ENCODE data around the gene ABCC1. TPM values are rescaled to one million over a fixed set of nuclear protein-coding genes. Genes with fewer than 3 reads are reported as not detected.

ABCC1 gene
- polyA plus RNA-seq, 1 donor (not counting 4 experiments of a cell fraction or from before 2014, with no cell fraction given): 19.4 TPM

- Histone ChIP-seq H3K9me1 (ENCODE audit: control insufficient read depth, extremely low read depth, insufficient read depth, low read length) (no peaks in the 10 kb centered on the region), H2AFZ (ENCODE audit: control insufficient read depth, low read length) (no peak overlapping the region), H3K36me3 (ENCODE audit: control insufficient read depth in 2 of 2, extremely low read depth in 1 of 2, insufficient read depth in 2 of 2, low read length in 2 of 2) (peaks cover 15 to 22% of the 10 kb centered on the region in 2 experiments), H3K9ac (ENCODE audit: control insufficient read depth, extremely low read depth, insufficient read depth, low read length) (no peak overlapping the region), H3K27ac (ENCODE audit: control insufficient read depth, insufficient read depth, low read length) (no peak overlapping the region), H3K4me1 (ENCODE audit: control insufficient read depth, extremely low read depth, insufficient read depth, low read length) (no peaks in the 10 kb centered on the region), H3K27me3 (ENCODE audit: control insufficient read depth, extremely low read depth, insufficient read depth, low read length) (no peaks in the 10 kb centered on the region), H3K4me2 (ENCODE audit: control insufficient read depth, extremely low read depth, insufficient read depth, low read depth, low read length) (no peak overlapping the region), H3K9me3 (ENCODE audit: control insufficient read depth, low read depth, low read length) (no peaks in the 10 kb centered on the region), H3K79me2 (ENCODE audit: control insufficient read depth, insufficient read depth, low read length) (no peaks in the 10 kb centered on the region), H3K4me3 (ENCODE audit: control insufficient read depth in 2 of 3, extremely low read depth in 1 of 3, insufficient read depth in 2 of 3, low read depth in 1 of 3, low read length in 3 of 3) (no peak overlapping the region), H4K20me1 (ENCODE audit: control insufficient read depth, extremely low read depth, insufficient read depth, low read length) (peaks cover 5% of the 10 kb centered on the region)
- dilution Hi-C loops (cut with MboI; ENCODE audit: extremely low pct_ligation_motif_present, low sequenced_read_pairs): no loop called here
- DNase-seq (ENCODE audit: low read depth, low spot score): no peak
- no peak for FAIRE-seq
- TF ChIP-seq CTCF (optimal IDR thresholded peaks at IDR 0.05 in 1 of 3, IDR thresholded peaks at IDR 0.05 in 1 of 3, conservative IDR thresholded peaks at IDR 0.05 in 1 of 3; ENCODE audit: extremely low read depth in 1 of 3, insufficient read depth in 2 of 3, low read length in 3 of 3): no peak
- TF ChIP-seq EZH2 (IDR thresholded peaks at IDR 0.05; ENCODE audit: low read length): no peak
Observed at GRCh38 chr16:16062023-16062937, 112.9 kb downstream of the ABCC1 start.

- dilution Hi-C loops (cut with MboI; ENCODE audit: extremely low pct_ligation_motif_present, low sequenced_read_pairs): no loop called here
- no peaks in the 10 kb centered on the region for H3K27me3 ChIP-seq (ENCODE audit: control insufficient read depth, extremely low read depth, insufficient read depth, low read length)
- H3K9me3 ChIP-seq (ENCODE audit: control insufficient read depth, low read depth, low read length): no peaks in the 10 kb centered on the region
- H2AFZ ChIP-seq (ENCODE audit: control insufficient read depth, low read length): no peak overlapping the region
- TF ChIP-seq CTCF (optimal IDR thresholded peaks at IDR 0.05 in 1 of 3, IDR thresholded peaks at IDR 0.05 in 1 of 3, conservative IDR thresholded peaks at IDR 0.05 in 1 of 3; ENCODE audit: extremely low read depth in 1 of 3, insufficient read depth in 2 of 3, low read length in 3 of 3) (no peak), EZH2 (IDR thresholded peaks at IDR 0.05; ENCODE audit: low read length) (no peak)
- H3K36me3 ChIP-seq (ENCODE audit: control insufficient read depth in 2 of 2, extremely low read depth in 1 of 2, insufficient read depth in 2 of 2, low read length in 2 of 2): peaks cover 15 to 26% of the 10 kb centered on the region in 2 experiments
- DNase-seq (ENCODE audit: low read depth, low spot score) (no peak), FAIRE-seq (no peak)
- no peaks in the 10 kb centered on the region for H3K79me2 ChIP-seq (ENCODE audit: control insufficient read depth, insufficient read depth, low read length)
- no peak overlapping the region for H3K27ac ChIP-seq (ENCODE audit: control insufficient read depth, insufficient read depth, low read length)
- no peak overlapping the region for H3K4me2 ChIP-seq (ENCODE audit: control insufficient read depth, extremely low read depth, insufficient read depth, low read depth, low read length)
- peaks cover 5% of the 10 kb centered on the region for H4K20me1 ChIP-seq (ENCODE audit: control insufficient read depth, extremely low read depth, insufficient read depth, low read length)
- H3K4me3 ChIP-seq (ENCODE audit: control insufficient read depth in 2 of 3, extremely low read depth in 1 of 3, insufficient read depth in 2 of 3, low read depth in 1 of 3, low read length in 3 of 3): no peak overlapping the region
- no peak overlapping the region for H3K9ac ChIP-seq (ENCODE audit: control insufficient read depth, extremely low read depth, insufficient read depth, low read length)
- H3K4me1 ChIP-seq (ENCODE audit: control insufficient read depth, extremely low read depth, insufficient read depth, low read length): no peaks in the 10 kb centered on the region
- no peaks in the 10 kb centered on the region for H3K9me1 ChIP-seq (ENCODE audit: control insufficient read depth, extremely low read depth, insufficient read depth, low read length)
Observed at GRCh38 chr16:16063683-16064082, 114.3 kb downstream of the ABCC1 start.
